Ovary (tissue), 9 donors: ENCODE measurements around the gene SKP2. TPM values are rescaled to one million over a fixed set of nuclear protein-coding genes. Genes with fewer than 3 reads are reported as not detected.

Experiments
- DNase-seq, 5 donors: peaks; one replicate each; pipeline ENCODE4 v3.0.0-alpha.2; 2019 to 2020
- H3K27ac ChIP-seq, 2 donors: fragments of 200-600 bp; one replicate each; pipeline versions ENCODE4 v1.5.1 to v1.8.0; 2019 to 2022
- H3K27me3 ChIP-seq: fragments of 200-600 bp; one replicate; pipeline ENCODE4 v1.8.0; 2022
- H3K36me3 ChIP-seq: fragments of 200-600 bp; sonication (generic); one replicate; pipeline ENCODE4 v1.5.1; 2019
- H3K4me1 ChIP-seq: one replicate; pipeline ENCODE4 v1.8.1; 2013; ENCODE audit warnings: mild to moderate bottlenecking, moderate library complexity; ENCODE audit not compliant: insufficient read depth
- H3K4me3 ChIP-seq: fragments of 200-600 bp; sonication (generic); one replicate; pipeline ENCODE4 v1.5.1; 2017
- H3K9me3 ChIP-seq, 2 donors: fragments of 200-600 bp in 1 of 2; sonication (generic) in 1 of 2; one replicate each; pipeline versions ENCODE4 v1.5.1 to v1.8.1; 2013 to 2019; ENCODE audit warnings: mild to moderate bottlenecking in 1 of 2, moderate library complexity in 1 of 2
- EP300 ChIP-seq: sonication (generic); formaldehyde crosslinking; IDR thresholded peaks from one replicate; pipeline ENCODE4 v1.6.1; 2017; ENCODE audit warnings: antibody characterized with exemption
- POLR2A ChIP-seq: fragments of 450-650 bp; IDR thresholded peaks from one replicate; pipeline ENCODE4 v1.6.1; 2017; ENCODE audit warnings: antibody characterized with exemption, mild to moderate bottlenecking, moderate library complexity
- WGBS, 3 donors: extraction: QIAGEN DNeasy Blood & Tissue Kit in 1 of 3; methylation state at CpG; one replicate each; pipeline versions ENCODE4 v1.1.5 to v1.1.7; 2013 to 2017; 5-methylcytosine and 5-hydroxymethylcytosine counted together
- intact Hi-C, 4 donors: fragments of 100-400 bp; cut with DNase I; formaldehyde crosslinking; loops; one replicate each; pipeline versions ENCODE4 v1.11.0 to v1.15.1; 2022 to 2023
- polyA plus RNA-seq, 2 donors: library from polyadenylated mRNA; stranded (reverse); fragments of 200-250 nt in 1 of 2; fragments of 350-450 nt in 1 of 2; fragmentation: Illumina TruSeq in 1 of 2; extraction: RNeasy Lipid Tissue Mini Kit (QIAGEN cat#74804) in 1 of 2; gene quantifications; one replicate each; pipeline ENCODE4 v1.2.3, GENCODE V29; 2013 to 2014
- total RNA-seq, 7 donors: library from RNA; depleted of rRNA in 2 of 7; stranded (reverse); fragments of >200 nt in 2 of 7; fragmentation: NEBNext Ultra II Directional in 3 of 7; extraction: Animal tissue kit (Norgen Biotek cat#: 25700) in 3 of 7; gene quantifications; one replicate each; pipeline versions ENCODE4 v1.1.0 to v1.2.4, GENCODE V29; 2016 to 2023
- TF ChIP-seq, protein P1 (sequence below), 3 donors: fragments of 450-650 bp in 2 of 3; fragments of 200-600 bp in 1 of 3; IDR thresholded peaks; one replicate each; pipeline versions ENCODE4 v1.5.1 to v1.8.0; 2016 to 2022; ENCODE audit warnings: antibody characterized with exemption in 3 of 3, mild to moderate bottlenecking in 1 of 3
- donor health status: DM: no; HTN: no; CAD: no; lungs with moderate emphysema.
- donor health status: DM: no; HTN: no; CAD: no.
- donor health status: Bipolar disorder and iron deficiency.
- donor health status: DM: yes; HTN: yes; CAD: no.
- donor health status: DM: no; HTN: no; CAD: no.
- donor health status: DM: yes; HTN: yes; CAD: no.

The SKP2 gene
- total and polyA plus RNA-seq, 9 donors = 4.5 to 15.4 (median 10.0) TPM

DNA sequence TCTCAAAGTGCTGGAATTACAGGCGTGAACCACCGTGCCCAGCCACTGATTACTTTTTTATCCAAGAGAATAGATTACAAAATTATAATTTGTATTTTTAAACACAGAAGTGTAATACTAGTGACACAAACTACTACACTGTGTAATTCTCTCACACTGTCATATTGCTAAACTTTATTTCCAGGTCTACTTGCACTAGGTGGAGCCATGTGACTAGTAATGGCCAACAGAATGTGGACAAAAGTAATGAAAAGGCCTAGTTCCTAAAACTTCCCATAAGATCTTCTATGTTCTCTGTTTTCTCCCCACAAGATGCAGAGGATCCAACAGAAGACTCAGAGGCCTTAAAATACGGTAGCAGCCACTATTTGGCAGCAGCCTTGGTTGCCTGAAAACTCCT is 62.5 kb downstream of the SKP2 start:
- H3K4me1 ChIP-seq = no peaks in the 10 kb centered on the region
- H3K27me3 ChIP-seq = no peaks in the 10 kb centered on the region
- TF ChIP-seq, protein P1, sequence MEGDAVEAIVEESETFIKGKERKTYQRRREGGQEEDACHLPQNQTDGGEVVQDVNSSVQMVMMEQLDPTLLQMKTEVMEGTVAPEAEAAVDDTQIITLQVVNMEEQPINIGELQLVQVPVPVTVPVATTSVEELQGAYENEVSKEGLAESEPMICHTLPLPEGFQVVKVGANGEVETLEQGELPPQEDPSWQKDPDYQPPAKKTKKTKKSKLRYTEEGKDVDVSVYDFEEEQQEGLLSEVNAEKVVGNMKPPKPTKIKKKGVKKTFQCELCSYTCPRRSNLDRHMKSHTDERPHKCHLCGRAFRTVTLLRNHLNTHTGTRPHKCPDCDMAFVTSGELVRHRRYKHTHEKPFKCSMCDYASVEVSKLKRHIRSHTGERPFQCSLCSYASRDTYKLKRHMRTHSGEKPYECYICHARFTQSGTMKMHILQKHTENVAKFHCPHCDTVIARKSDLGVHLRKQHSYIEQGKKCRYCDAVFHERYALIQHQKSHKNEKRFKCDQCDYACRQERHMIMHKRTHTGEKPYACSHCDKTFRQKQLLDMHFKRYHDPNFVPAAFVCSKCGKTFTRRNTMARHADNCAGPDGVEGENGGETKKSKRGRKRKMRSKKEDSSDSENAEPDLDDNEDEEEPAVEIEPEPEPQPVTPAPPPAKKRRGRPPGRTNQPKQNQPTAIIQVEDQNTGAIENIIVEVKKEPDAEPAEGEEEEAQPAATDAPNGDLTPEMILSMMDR (IDR thresholded peaks at IDR 0.05) = no peak
- TF ChIP-seq EP300 (no peak), POLR2A (no peak)
- no peak overlapping the region for H3K27ac ChIP-seq
- no peaks in the 10 kb centered on the region for H3K36me3 ChIP-seq
- intact Hi-C loops = no loop called here
- DNase-seq = no peak
- H3K9me3 ChIP-seq = no peaks in the 10 kb centered on the region
- H3K4me3 ChIP-seq = no peak overlapping the region
- WGBS, 3 donors = 89 to 91% (median 90%) methylated on average over 3 of the region's 3 CpGs

GRCh38 chr5:36215910-36216309 is 64.0 kb downstream of the SKP2 start:
- no peak for DNase-seq
- Histone ChIP-seq H3K27ac (no peak overlapping the region), H3K4me3 (no peak overlapping the region), H3K27me3 (no peaks in the 10 kb centered on the region), H3K9me3 (no peaks in the 10 kb centered on the region), H3K36me3 (no peaks in the 10 kb centered on the region), H3K4me1 (no peaks in the 10 kb centered on the region)
- 62 to 77% (median 72%) methylated on average over 2 of the region's 2 CpGs for WGBS, 3 donors
- intact Hi-C loops = no loop called here
- TF ChIP-seq POLR2A = no peak
- TF ChIP-seq, protein P1 (IDR thresholded peaks at IDR 0.05) = no peak
- TF ChIP-seq EP300 = no peak

- Histone ChIP-seq H3K9me3 (no peaks in the 10 kb centered on the region), H3K4me3 (no peak overlapping the region), H3K36me3 (no peaks in the 10 kb centered on the region), H3K4me1 (no peaks in the 10 kb centered on the region), H3K27me3 (no peaks in the 10 kb centered on the region), H3K27ac (no peak overlapping the region)
- WGBS, 3 donors = 83 to 95% (median 88%) methylated on average over 1 of the region's 1 CpG
- intact Hi-C loops = no loop called here
- TF ChIP-seq POLR2A (no peak), EP300 (no peak)
- TF ChIP-seq, protein P1 (IDR thresholded peaks at IDR 0.05) = no peak
- DNase-seq = no peak
Observed at GRCh38 chr5:36217567-36217966, 65.7 kb downstream of the SKP2 start.

GRCh38 chr5:36217988-36218387 is 66.1 kb downstream of the SKP2 start:
- intact Hi-C loops = no loop called here
- Histone ChIP-seq H3K36me3 (no peaks in the 10 kb centered on the region), H3K27me3 (no peaks in the 10 kb centered on the region), H3K27ac (no peak overlapping the region), H3K4me1 (no peaks in the 10 kb centered on the region), H3K9me3 (no peaks in the 10 kb centered on the region), H3K4me3 (no peak overlapping the region)
- DNase-seq = no peak
- 97 to 99% (median 98%) methylated on average over 1 of the region's 1 CpG for WGBS, 3 donors
- TF ChIP-seq, protein P1 (IDR thresholded peaks at IDR 0.05) = no peak
- no peak for TF ChIP-seq POLR2A
- TF ChIP-seq EP300 = no peak
